Tibial nerve (tissue), 4 donors: ENCODE data around the gene SLC13A2. TPM values are rescaled to one million over a fixed set of nuclear protein-coding genes. Genes with fewer than 3 reads are reported as not detected.

Experiments
- DNase-seq, 2 donors: peaks; one replicate each; pipeline ENCODE4 v3.0.0-alpha.2; 2019; ENCODE audit warnings: low spot score in 2 of 2
- H3K27ac ChIP-seq, 4 donors: fragments of 200-600 bp; sonication (generic) in 3 of 4; one replicate each; pipeline ENCODE4 v1.5.1; 2017 to 2019; ENCODE audit warnings: mild to moderate bottlenecking in 1 of 4
- H3K27me3 ChIP-seq, 2 donors: fragments of 200-600 bp; sonication (generic) in 1 of 2; one replicate each; pipeline versions ENCODE4 v1.5.1 to v1.6.0; 2017 to 2019
- H3K36me3 ChIP-seq, 3 donors: fragments of 200-600 bp; sonication (generic); one replicate each; pipeline ENCODE4 v1.5.1; 2018 to 2019
- H3K4me1 ChIP-seq, 4 donors: fragments of 200-600 bp; sonication (generic) in 3 of 4; one replicate each; pipeline ENCODE4 v1.5.1; 2017 to 2019
- H3K4me3 ChIP-seq, 4 donors: fragments of 200-600 bp; sonication (generic) in 3 of 4; one replicate each; pipeline ENCODE4 v1.5.1; 2017 to 2019; ENCODE audit warnings: mild to moderate bottlenecking in 1 of 4, moderate library complexity in 1 of 4
- H3K9me3 ChIP-seq, 4 donors: fragments of 200-600 bp; sonication (generic) in 3 of 4; one replicate each; pipeline ENCODE4 v1.5.1; 2017 to 2019
- EP300 ChIP-seq, 2 donors: sonication (generic); formaldehyde crosslinking; IDR thresholded peaks; one replicate each; pipeline ENCODE4 v1.6.1; 2017; ENCODE audit warnings: antibody characterized with exemption in 2 of 2, mild to moderate bottlenecking in 1 of 2
- POLR2A ChIP-seq, 2 donors: fragments of 450-650 bp; IDR thresholded peaks; one replicate each; pipeline ENCODE4 v1.6.1; 2017; ENCODE audit warnings: antibody characterized with exemption in 2 of 2, mild to moderate bottlenecking in 2 of 2, moderate library complexity in 2 of 2
- WGBS, 2 donors: methylation state at CpG; one replicate each; pipeline ENCODE4 v1.1.5; 2018; 5-methylcytosine and 5-hydroxymethylcytosine counted together
- total RNA-seq, 4 donors: library from RNA; depleted of rRNA; stranded (reverse); fragments of >200 nt; gene quantifications; one replicate each; pipeline ENCODE4 v1.1.0, GENCODE V29; 2016
- TF ChIP-seq, protein P1 (sequence below), 5 experiments: fragments of 200-600 bp in 3 of 5; fragments of 450-650 bp in 2 of 5; sonication (generic) in 3 of 5; IDR thresholded peaks; one replicate each; pipeline ENCODE4 v1.5.1; 2016 to 2019; ENCODE audit warnings: antibody characterized with exemption in 5 of 5, mild to moderate bottlenecking in 3 of 5, moderate library complexity in 2 of 5

Gene SLC13A2
- total RNA-seq, 4 donors from 2014 or later = not detected

DNA sequence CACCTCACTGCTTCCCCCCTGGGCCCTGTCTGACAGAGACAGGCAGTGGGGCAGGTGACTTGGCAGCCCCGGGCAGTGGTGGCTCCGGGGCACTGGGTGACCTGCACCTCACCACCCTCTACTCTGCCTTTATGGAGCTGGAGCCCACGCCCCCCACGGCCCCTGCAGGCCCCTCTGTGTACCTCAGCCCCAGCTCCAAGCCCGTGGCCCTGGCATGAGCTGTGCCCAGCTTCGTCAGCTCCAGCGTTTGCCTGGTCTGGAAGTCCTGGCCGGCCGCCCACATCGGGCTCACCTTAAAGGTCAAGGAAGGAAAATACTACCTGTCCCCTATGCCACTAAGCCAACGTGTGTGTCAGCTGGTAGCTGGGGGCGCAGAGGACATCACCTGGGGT is 63.8 kb downstream of the SLC13A2 start:
- no peaks in the 10 kb centered on the region for H3K4me1 ChIP-seq
- no peaks in the 10 kb centered on the region for H3K27me3 ChIP-seq
- 75 to 76% methylated on average over 10 to 12 of the region's 12 CpGs for WGBS, 2 donors
- TF ChIP-seq, protein P1, sequence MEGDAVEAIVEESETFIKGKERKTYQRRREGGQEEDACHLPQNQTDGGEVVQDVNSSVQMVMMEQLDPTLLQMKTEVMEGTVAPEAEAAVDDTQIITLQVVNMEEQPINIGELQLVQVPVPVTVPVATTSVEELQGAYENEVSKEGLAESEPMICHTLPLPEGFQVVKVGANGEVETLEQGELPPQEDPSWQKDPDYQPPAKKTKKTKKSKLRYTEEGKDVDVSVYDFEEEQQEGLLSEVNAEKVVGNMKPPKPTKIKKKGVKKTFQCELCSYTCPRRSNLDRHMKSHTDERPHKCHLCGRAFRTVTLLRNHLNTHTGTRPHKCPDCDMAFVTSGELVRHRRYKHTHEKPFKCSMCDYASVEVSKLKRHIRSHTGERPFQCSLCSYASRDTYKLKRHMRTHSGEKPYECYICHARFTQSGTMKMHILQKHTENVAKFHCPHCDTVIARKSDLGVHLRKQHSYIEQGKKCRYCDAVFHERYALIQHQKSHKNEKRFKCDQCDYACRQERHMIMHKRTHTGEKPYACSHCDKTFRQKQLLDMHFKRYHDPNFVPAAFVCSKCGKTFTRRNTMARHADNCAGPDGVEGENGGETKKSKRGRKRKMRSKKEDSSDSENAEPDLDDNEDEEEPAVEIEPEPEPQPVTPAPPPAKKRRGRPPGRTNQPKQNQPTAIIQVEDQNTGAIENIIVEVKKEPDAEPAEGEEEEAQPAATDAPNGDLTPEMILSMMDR (IDR thresholded peaks at IDR 0.05) = no peak
- TF ChIP-seq EP300 (IDR thresholded peaks at IDR 0.05) = no peak
- TF ChIP-seq POLR2A (IDR thresholded peaks at IDR 0.05) = no peak
- H3K4me3 ChIP-seq = no peak overlapping the region
- H3K27ac ChIP-seq = no peak overlapping the region
- no peaks in the 10 kb centered on the region for H3K9me3 ChIP-seq
- no peak for DNase-seq
- no peaks in the 10 kb centered on the region for H3K36me3 ChIP-seq

DNA sequence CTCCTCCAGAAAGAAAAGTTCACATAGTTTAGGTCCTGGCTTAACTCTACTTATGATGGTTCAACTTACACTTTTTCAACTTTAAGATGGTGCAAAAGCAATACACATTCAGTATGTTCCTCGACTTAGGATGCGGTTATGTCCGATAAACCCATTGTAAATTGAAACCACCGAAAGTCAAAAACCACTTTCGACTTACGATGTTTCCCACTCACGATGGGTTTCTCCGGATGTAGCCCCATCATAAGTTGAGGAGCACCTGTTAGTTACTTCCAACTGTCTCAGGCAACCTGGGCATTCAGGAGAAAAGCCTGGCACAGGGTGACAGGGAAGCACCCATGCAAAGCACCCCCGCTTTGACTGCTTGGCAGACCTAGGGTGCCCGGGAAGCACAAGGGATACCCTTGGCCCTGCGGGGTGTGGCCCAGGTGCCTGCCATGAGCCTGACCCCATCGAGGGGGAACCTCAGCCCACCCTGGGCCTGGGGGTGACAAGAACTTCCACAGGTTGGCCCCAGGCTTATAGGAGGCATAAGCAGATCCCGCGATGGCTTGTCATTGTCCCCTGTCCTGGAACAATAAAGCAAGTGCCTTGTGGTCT is 65.0 kb downstream of the SLC13A2 start:
- TF ChIP-seq, protein P1 (IDR thresholded peaks at IDR 0.05) = no peak
- TF ChIP-seq POLR2A (IDR thresholded peaks at IDR 0.05) = no peak
- TF ChIP-seq EP300 (IDR thresholded peaks at IDR 0.05) = no peak
- Histone ChIP-seq H3K9me3 (no peaks in the 10 kb centered on the region), H3K27me3 (no peaks in the 10 kb centered on the region)

DNA sequence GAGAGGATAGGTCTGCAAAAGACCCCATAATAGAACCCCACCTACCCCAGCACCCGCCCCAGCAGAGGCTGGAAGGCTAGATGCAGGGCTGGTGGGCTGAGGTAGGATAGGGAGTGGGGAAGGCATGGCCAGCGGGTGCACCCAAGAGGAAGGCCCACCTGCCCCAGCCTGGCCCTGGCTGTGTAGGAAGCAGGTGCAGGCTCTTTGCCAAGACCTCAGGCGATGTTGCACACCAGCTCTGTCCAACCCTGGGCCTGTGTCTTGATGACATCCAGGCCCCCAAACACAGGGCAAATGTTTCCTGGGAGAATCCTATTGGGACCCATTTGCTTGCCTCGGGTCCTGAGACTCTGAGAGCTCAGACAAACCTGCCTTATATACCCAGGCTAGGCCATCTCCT is 66.8 kb downstream of the SLC13A2 start:
- 72 to 78% methylated on average over 1 to 2 of the region's 4 CpGs for WGBS, 2 donors
- H3K27ac ChIP-seq = no peak overlapping the region
- no peak for DNase-seq

More for the DNA sequence above, 65.0 kb downstream of the SLC13A2 start:
- Histone ChIP-seq H3K4me1 (no peaks in the 10 kb centered on the region), H3K36me3 (no peaks in the 10 kb centered on the region), H3K4me3 (no peak overlapping the region), H3K27ac (no peak overlapping the region)
- WGBS, 2 donors = 84 to 86% methylated on average over 14 of the region's 14 CpGs
- no peak for DNase-seq

DNA sequence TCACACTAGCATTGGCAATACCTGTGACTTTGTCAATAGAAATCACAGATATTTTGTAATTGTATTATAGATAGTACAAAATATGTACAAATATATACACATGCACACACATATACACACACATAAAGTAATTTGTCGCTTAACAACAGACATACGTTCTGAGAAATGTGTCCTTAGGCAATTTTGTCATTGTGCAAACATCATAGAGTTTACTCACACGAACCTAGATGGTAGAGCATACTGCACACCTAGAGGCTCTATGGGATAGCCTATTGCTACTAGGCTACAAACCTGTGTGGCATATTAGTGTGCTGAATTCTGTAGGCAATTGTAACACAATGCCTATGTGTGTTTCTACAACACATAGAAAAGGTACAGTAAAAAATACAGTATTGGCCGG is 68.0 kb downstream of the SLC13A2 start:
- no peak overlapping the region for H3K27ac ChIP-seq
- H3K4me3 ChIP-seq = no peak overlapping the region
- H3K36me3 ChIP-seq = no peaks in the 10 kb centered on the region
- 88 to 90% methylated on average over 4 of the region's 4 CpGs for WGBS, 2 donors
- no peaks in the 10 kb centered on the region for H3K4me1 ChIP-seq
- no peaks in the 10 kb centered on the region for H3K9me3 ChIP-seq
- TF ChIP-seq, protein P1 (IDR thresholded peaks at IDR 0.05) = no peak
- TF ChIP-seq EP300 (IDR thresholded peaks at IDR 0.05) = no peak
- no peak for TF ChIP-seq POLR2A (IDR thresholded peaks at IDR 0.05)
- DNase-seq = no peak
- no peaks in the 10 kb centered on the region for H3K27me3 ChIP-seq

More for the DNA sequence above, 66.8 kb downstream of the SLC13A2 start:
- Histone ChIP-seq H3K4me1 (no peaks in the 10 kb centered on the region), H3K4me3 (no peak overlapping the region), H3K27me3 (no peaks in the 10 kb centered on the region), H3K9me3 (no peaks in the 10 kb centered on the region), H3K36me3 (no peaks in the 10 kb centered on the region)
- no peak for TF ChIP-seq POLR2A (IDR thresholded peaks at IDR 0.05)
- TF ChIP-seq, protein P1 (IDR thresholded peaks at IDR 0.05) = no peak
- no peak for TF ChIP-seq EP300 (IDR thresholded peaks at IDR 0.05)

DNA sequence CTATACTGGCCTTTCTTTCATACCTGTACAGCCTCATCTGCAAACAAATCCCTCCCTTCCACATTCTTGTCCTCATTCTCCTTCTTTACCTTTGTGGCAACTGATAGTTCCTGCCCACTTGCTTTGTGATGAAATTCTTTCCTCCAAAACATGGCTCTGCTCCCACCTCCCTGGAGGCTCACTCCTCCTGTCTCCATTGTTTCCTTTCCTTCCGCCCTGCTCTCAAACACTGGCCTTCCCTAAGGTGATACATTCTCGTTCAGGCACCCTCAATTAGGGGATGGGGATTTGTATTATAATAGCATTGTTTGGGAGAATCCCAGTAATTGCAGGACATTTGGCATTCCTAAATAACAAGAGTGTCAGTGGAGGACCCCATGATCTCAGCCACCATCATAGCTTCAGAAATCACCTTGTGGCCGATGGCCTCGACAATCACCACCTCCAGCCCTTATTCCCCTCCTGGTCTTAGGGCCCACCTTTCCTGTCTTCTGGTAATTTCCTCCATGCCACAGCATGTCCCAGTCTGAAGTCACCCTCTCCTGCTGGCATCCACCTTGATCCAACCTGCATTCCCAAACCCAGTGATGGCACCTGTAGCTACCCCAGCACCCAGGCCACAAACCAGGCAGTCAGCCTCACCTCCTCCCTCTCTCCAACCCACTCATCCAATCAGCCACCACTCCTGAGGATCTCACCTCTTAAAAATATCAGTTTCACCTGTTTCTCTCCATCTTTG is 71.1 kb downstream of the SLC13A2 start:
- Histone ChIP-seq H3K4me1 (peaks cover 0 to 7% (median 2%) of the 10 kb centered on the region in 4 donors), H3K36me3 (peaks cover 0 to 11% (median 0%) of the 10 kb centered on the region in 3 donors), H3K4me3 (no peak overlapping the region), H3K27ac (no peak overlapping the region), H3K27me3 (no peaks in the 10 kb centered on the region), H3K9me3 (no peaks in the 10 kb centered on the region)
- no peak for TF ChIP-seq EP300 (IDR thresholded peaks at IDR 0.05)
- TF ChIP-seq, protein P1 (IDR thresholded peaks at IDR 0.05) = no peak
- TF ChIP-seq POLR2A (IDR thresholded peaks at IDR 0.05) = no peak
- DNase-seq = no peak
- WGBS, 2 donors = 71 to 76% methylated on average over 4 of the region's 4 CpGs
